Hematopoietic multipotent progenitor cell treated with erythropoietin and hydrocortisone succinate and interleukin-3 and kit ligand, for 6 days (in vitro differentiated cells): ENCODE measurements around the gene ERCC1.

Source experiments
- DNase-seq: peaks from one replicate; pipeline ENCODE4 v3.0.0-alpha.2; 2015

Gene ERCC1

GRCh38 chr19:45362291-45362690, 61.4 kb downstream of the ERCC1 start:
- DNase-seq = no peak

- DNase-seq = no peak
These were observed 62.1 kb downstream of the ERCC1 start for GRCh38 chr19:45361608-45362007.

- no peak for DNase-seq
These were observed 65.4 kb downstream of the ERCC1 start for GRCh38 chr19:45358213-45358792.

- no peak for DNase-seq
These were observed 66.3 kb downstream of the ERCC1 start for GRCh38 chr19:45357445-45357783.
